GM12878 (cell line): Measurements from ENCODE around the gene YAP1.

ENCODE experiments used
- BHLHE40 ChIP-seq, 2 experiments: fragments of 450-650 bp in 1 of 2; IDR thresholded peaks; 2 replicates each; pipeline ENCODE4 v1.6.1; 2011 to 2017; ENCODE audit warnings: low read depth in 2 of 2, borderline replicate concordance in 1 of 2, improper control_type of control experiment in 1 of 2, low read length in 1 of 2, mild to moderate bottlenecking in 1 of 2
- CTCF ChIP-seq, 3 experiments: IDR thresholded peaks in 2 of 3; conservative IDR thresholded peaks in 1 of 3; 2 replicates each; pipeline ENCODE4 v1.5.1; 2011; ENCODE audit warnings: low read depth in 3 of 3, low read length in 3 of 3, mild to moderate bottlenecking in 3 of 3, control low read depth in 2 of 3, moderate library complexity in 2 of 3, inconsistent platforms in 1 of 3, mixed read lengths in 1 of 3; ENCODE audit not compliant: control insufficient read depth in 2 of 3, insufficient read depth in 1 of 3; ENCODE audit errors: extremely low read depth in 1 of 3
- EED ChIP-seq: sonication (generic); IDR thresholded peaks from 2 replicates; pipeline ENCODE4 v1.6.1; 2016; ENCODE audit warnings: antibody characterized with exemption, low read depth
- EZH2 ChIP-seq: IDR thresholded peaks from 2 replicates; pipeline ENCODE4 v1.6.1; 2012; ENCODE audit warnings: low read depth, mild to moderate bottlenecking, control low read depth, inconsistent platforms, low read length, borderline replicate concordance; ENCODE audit not compliant: control insufficient read depth
- NR2C2 ChIP-seq: IDR thresholded peaks from 2 replicates; pipeline ENCODE4 v1.6.1; 2011; ENCODE audit warnings: borderline replicate concordance, low read depth; ENCODE audit not compliant: control insufficient read depth, insufficient read length
- SMC3 ChIP-seq: IDR thresholded peaks from 2 replicates; pipeline ENCODE4 v1.6.1; 2011; ENCODE audit warnings: low read length, improper control_type of control experiment, borderline replicate concordance
- ZBTB33 ChIP-seq: fragments of 450-650 bp; IDR thresholded peaks from 2 replicates; pipeline ENCODE4 v1.6.1; 2017; ENCODE audit warnings: mild to moderate bottlenecking

GRCh38 chr11:102220728-102221467 lies 110.7 kb downstream of the YAP1 start:
- TF ChIP-seq CTCF (IDR thresholded peaks at IDR 0.05 in 2 of 3, conservative IDR thresholded peaks at IDR 0.05 in 1 of 3; ENCODE audit: control insufficient read depth in 2 of 3, extremely low read depth in 1 of 3, insufficient read depth in 1 of 3, low read depth in 3 of 3, low read length in 3 of 3), result no peak
- no peak for TF ChIP-seq SMC3
- no peak for TF ChIP-seq EED
- TF ChIP-seq EZH2, result no peak
- TF ChIP-seq ZBTB33, result no peak
- TF ChIP-seq NR2C2, result no peak
- no peak for TF ChIP-seq BHLHE40 (IDR thresholded peaks at IDR 0.05; ENCODE audit: borderline replicate concordance in 1 of 2, low read depth in 2 of 2, low read length in 1 of 2)
